ENCODE data around the gene MYO5B.

DNA sequence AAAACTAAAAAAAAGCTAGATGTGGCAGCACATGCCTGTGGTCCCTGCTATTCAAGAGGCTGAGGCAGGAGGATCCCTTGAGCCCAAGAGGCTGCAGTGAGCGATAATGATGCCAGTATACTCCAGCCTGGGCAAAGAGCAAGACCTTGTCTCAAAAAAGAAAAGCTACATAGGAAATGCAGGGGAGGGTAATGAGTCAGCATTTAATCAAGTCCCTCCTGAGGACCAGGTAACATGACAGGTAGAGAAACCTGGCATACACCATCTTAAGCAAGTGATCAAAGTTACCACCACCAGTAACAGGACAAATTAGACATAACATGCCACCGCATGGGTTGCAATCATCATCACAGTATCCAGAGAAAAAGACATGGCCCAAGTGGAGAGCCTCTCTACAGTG, 25.8 kb downstream of the MYO5B start:
- TF ChIP-seq, protein P1, sequence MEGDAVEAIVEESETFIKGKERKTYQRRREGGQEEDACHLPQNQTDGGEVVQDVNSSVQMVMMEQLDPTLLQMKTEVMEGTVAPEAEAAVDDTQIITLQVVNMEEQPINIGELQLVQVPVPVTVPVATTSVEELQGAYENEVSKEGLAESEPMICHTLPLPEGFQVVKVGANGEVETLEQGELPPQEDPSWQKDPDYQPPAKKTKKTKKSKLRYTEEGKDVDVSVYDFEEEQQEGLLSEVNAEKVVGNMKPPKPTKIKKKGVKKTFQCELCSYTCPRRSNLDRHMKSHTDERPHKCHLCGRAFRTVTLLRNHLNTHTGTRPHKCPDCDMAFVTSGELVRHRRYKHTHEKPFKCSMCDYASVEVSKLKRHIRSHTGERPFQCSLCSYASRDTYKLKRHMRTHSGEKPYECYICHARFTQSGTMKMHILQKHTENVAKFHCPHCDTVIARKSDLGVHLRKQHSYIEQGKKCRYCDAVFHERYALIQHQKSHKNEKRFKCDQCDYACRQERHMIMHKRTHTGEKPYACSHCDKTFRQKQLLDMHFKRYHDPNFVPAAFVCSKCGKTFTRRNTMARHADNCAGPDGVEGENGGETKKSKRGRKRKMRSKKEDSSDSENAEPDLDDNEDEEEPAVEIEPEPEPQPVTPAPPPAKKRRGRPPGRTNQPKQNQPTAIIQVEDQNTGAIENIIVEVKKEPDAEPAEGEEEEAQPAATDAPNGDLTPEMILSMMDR (IDR thresholded peaks at IDR 0.05), result no peak
- TF ChIP-seq POLR2A (IDR thresholded peaks at IDR 0.05) (no peak), EP300 (IDR thresholded peaks at IDR 0.05) (no peak), POLR2AphosphoS5 (IDR thresholded peaks at IDR 0.05) (no peak)
